WTC11 (cell line): ENCODE data around the gene C10orf95. TPM values are rescaled to one million over a fixed set of nuclear protein-coding genes. Genes with fewer than 3 reads are reported as not detected.

Source experiments
- CBFB ChIP-seq: sonication (generic); formaldehyde crosslinking; IDR thresholded peaks from 2 replicates; pipeline ENCODE4 v1.8.1; 2022; ENCODE audit warnings: mild to moderate bottlenecking, low read depth, missing genetic modification reagents
- CREB1 ChIP-seq: sonication (generic); formaldehyde crosslinking; IDR thresholded peaks from 2 replicates; pipeline ENCODE4 v1.8.0; 2023; ENCODE audit warnings: mild to moderate bottlenecking, missing genetic modification reagents
- ETV6 ChIP-seq: sonication (generic); formaldehyde crosslinking; IDR thresholded peaks from 2 replicates; pipeline ENCODE4 v1.8.1; 2022; ENCODE audit warnings: mild to moderate bottlenecking, missing genetic modification reagents
- GABPB1 ChIP-seq: sonication (generic); formaldehyde crosslinking; IDR thresholded peaks from 2 replicates; pipeline ENCODE4 v1.8.1; 2023; ENCODE audit warnings: mild to moderate bottlenecking, missing genetic modification reagents
- JAZF1 ChIP-seq: fragments of 250-450 bp; sonication (Bioruptor Pico); IDR thresholded peaks from 2 replicates; pipeline ENCODE4 v1.9.0; 2021; ENCODE audit warnings: moderate library complexity, mild to moderate bottlenecking, inconsistent platforms
- NFE2L1 ChIP-seq: sonication (generic); formaldehyde crosslinking; IDR thresholded peaks from 2 replicates; pipeline ENCODE4 v1.8.1; 2023; ENCODE audit warnings: missing genetic modification reagents
- NFYB ChIP-seq: sonication (generic); formaldehyde crosslinking; conservative IDR thresholded peaks from 2 replicates; pipeline ENCODE4 v1.8.0; 2022; ENCODE audit warnings: low read depth, missing genetic modification reagents
- NR1H2 ChIP-seq: sonication (generic); formaldehyde crosslinking; IDR thresholded peaks from 2 replicates; pipeline ENCODE4 v1.9.0; 2021; ENCODE audit warnings: mild to moderate bottlenecking, moderate library complexity, missing genetic modification reagents
- NR2C2 ChIP-seq: sonication (generic); formaldehyde crosslinking; IDR thresholded peaks from 2 replicates; pipeline ENCODE4 v1.8.0; 2022; ENCODE audit warnings: mild to moderate bottlenecking, missing genetic modification reagents
- PRRX2 ChIP-seq: fragments of 250-450 bp; sonication (Bioruptor Pico); IDR thresholded peaks from 2 replicates; pipeline ENCODE4 v1.8.0; 2021; ENCODE audit warnings: mild to moderate bottlenecking
- RORB ChIP-seq: fragments of 250-450 bp; sonication (Bioruptor Pico); IDR thresholded peaks from 2 replicates; pipeline ENCODE4 v1.9.0; 2021; ENCODE audit warnings: mild to moderate bottlenecking
- SOX15 ChIP-seq: fragments of 250-450 bp; sonication (Bioruptor Pico); IDR thresholded peaks from 2 replicates; pipeline ENCODE4 v1.9.0; 2021; ENCODE audit warnings: mild to moderate bottlenecking
- SP1 ChIP-seq: sonication (generic); formaldehyde crosslinking; conservative IDR thresholded peaks from 2 replicates; pipeline ENCODE4 v1.8.1; 2022; ENCODE audit warnings: missing genetic modification reagents
- TCF7 ChIP-seq: sonication (generic); formaldehyde crosslinking; IDR thresholded peaks from 2 replicates; pipeline ENCODE4 v1.8.0; 2022; ENCODE audit warnings: mild to moderate bottlenecking, low read depth, missing genetic modification reagents, moderate library complexity
- ZBTB21 ChIP-seq: sonication (generic); formaldehyde crosslinking; IDR thresholded peaks from 2 replicates; pipeline ENCODE4 v1.8.1; 2023; ENCODE audit warnings: mild to moderate bottlenecking, missing genetic modification reagents, borderline replicate concordance
- ZNF121 ChIP-seq: sonication (generic); formaldehyde crosslinking; IDR thresholded peaks from 2 replicates; pipeline ENCODE4 v1.8.0; 2023; ENCODE audit warnings: missing genetic modification reagents
- ZNF232 ChIP-seq: sonication (generic); formaldehyde crosslinking; IDR thresholded peaks from 2 replicates; pipeline ENCODE4 v1.8.0; 2022; ENCODE audit warnings: mild to moderate bottlenecking, missing genetic modification reagents
- ZNF317 ChIP-seq: sonication (generic); formaldehyde crosslinking; IDR thresholded peaks from 2 replicates; pipeline ENCODE4 v1.8.1; 2023; ENCODE audit warnings: low read depth, mild to moderate bottlenecking, moderate library complexity, missing genetic modification reagents, borderline replicate concordance
- ZNF396 ChIP-seq: fragments of 250-450 bp; sonication (Bioruptor Pico); IDR thresholded peaks from 2 replicates; pipeline ENCODE4 v1.8.0; 2021; ENCODE audit warnings: mild to moderate bottlenecking, moderate library complexity, borderline replicate concordance
- ZNF423 ChIP-seq: fragments of 250-450 bp; sonication (Bioruptor Pico); IDR thresholded peaks from 2 replicates; pipeline ENCODE4 v2.1.2; 2022; ENCODE audit warnings: mild to moderate bottlenecking, moderate library complexity
- ZNF671 ChIP-seq: fragments of 250-450 bp; sonication (Bioruptor Pico); IDR thresholded peaks from 2 replicates; pipeline ENCODE4 v1.8.0; 2021; ENCODE audit warnings: mild to moderate bottlenecking
- total RNA-seq: library from RNA; stranded (reverse); gene quantifications from 3 replicates; pipeline ENCODE4 v1.2.3, GENCODE V29; 2021
- TF ChIP-seq, protein P1 (sequence below): sonication (generic); formaldehyde crosslinking; IDR thresholded peaks from 2 replicates; pipeline ENCODE4 v1.8.0; 2023; ENCODE audit warnings: mild to moderate bottlenecking, missing genetic modification reagents
- TF ChIP-seq, protein P2 (sequence below): sonication (generic); formaldehyde crosslinking; conservative IDR thresholded peaks from 2 replicates; pipeline ENCODE4 v1.8.1; 2022; ENCODE audit warnings: mild to moderate bottlenecking, missing genetic modification reagents
- TF ChIP-seq, protein P3 (sequence below): sonication (generic); formaldehyde crosslinking; IDR thresholded peaks from 2 replicates; pipeline ENCODE4 v1.8.1; 2023; ENCODE audit warnings: mild to moderate bottlenecking, missing genetic modification reagents, moderate library complexity
- TF ChIP-seq, protein P4 (sequence below): sonication (generic); formaldehyde crosslinking; IDR thresholded peaks from 2 replicates; pipeline ENCODE4 v1.8.1; 2022; ENCODE audit warnings: low read depth, mild to moderate bottlenecking, moderate library complexity, missing genetic modification reagents, borderline replicate concordance
- TF ChIP-seq, protein P5 (sequence below): sonication (generic); formaldehyde crosslinking; IDR thresholded peaks from 2 replicates; pipeline ENCODE4 v1.8.0; 2022; ENCODE audit warnings: mild to moderate bottlenecking, missing genetic modification reagents
- TF ChIP-seq, protein P6 (sequence below): fragments of 250-450 bp; sonication (Bioruptor Pico); IDR thresholded peaks from 2 replicates; pipeline ENCODE4 v2.1.2; 2022; ENCODE audit warnings: mild to moderate bottlenecking, moderate library complexity
- TF ChIP-seq, protein P7 (sequence below): fragments of 250-450 bp; sonication (Bioruptor Pico); IDR thresholded peaks from 2 replicates; pipeline ENCODE4 v1.9.0; 2021; ENCODE audit warnings: mild to moderate bottlenecking
- TF ChIP-seq, protein P8 (sequence below): sonication (generic); formaldehyde crosslinking; IDR thresholded peaks from 2 replicates; pipeline ENCODE4 v1.8.0; 2022; ENCODE audit warnings: mild to moderate bottlenecking, missing genetic modification reagents
- TF ChIP-seq, protein P9 (sequence below): sonication (generic); formaldehyde crosslinking; IDR thresholded peaks from 2 replicates; pipeline ENCODE4 v1.8.0; 2022; ENCODE audit warnings: mild to moderate bottlenecking, missing genetic modification reagents

Gene C10orf95
- total RNA-seq, 1 experiment from 2014 or later = 0.96 TPM

DNA sequence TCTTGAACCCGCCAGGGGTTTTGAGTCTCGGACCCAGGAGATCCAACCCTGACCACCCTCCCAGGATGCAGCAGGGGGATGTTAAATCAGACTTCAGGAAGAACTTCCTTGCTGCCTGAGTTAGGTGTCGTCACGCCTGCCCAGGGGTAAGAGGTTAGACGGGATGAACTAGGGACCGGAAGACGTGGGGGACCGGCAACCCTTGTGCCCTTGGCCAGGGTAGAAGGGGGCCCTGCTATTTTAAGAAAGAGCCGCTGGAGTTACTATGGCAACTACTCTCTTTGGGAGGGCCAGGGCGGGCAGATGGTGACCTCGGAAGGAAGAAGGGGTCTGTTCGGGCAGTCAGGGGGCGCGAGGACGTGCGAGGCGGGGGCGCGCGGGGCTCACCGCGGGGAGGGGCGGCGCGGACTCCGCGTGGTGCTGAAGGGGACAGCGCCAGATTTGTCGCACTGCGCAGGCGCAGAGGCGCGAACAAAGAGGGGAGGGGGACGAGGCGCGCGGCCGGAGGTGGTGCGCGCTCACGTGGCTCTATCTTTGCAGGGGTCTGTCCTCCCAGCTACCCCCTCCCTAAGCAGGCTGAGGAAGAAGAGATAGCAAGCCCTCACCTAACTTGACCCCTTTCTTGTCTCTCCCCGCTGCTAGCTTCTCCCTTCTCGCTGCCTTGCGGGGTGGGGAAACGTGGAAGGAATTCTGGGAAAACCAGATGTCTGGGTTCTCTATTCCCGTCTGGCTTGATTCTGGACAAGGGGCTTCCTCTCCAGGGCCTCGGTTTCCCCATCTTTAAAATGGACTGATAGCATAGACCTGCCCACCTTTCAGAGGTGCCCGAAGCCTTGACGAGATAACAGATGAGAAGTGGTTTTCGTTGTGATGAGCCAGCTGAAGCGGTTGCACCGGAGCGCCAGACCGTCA is 31.8 kb downstream of the C10orf95 start (continued):
- TF ChIP-seq, protein P1, sequence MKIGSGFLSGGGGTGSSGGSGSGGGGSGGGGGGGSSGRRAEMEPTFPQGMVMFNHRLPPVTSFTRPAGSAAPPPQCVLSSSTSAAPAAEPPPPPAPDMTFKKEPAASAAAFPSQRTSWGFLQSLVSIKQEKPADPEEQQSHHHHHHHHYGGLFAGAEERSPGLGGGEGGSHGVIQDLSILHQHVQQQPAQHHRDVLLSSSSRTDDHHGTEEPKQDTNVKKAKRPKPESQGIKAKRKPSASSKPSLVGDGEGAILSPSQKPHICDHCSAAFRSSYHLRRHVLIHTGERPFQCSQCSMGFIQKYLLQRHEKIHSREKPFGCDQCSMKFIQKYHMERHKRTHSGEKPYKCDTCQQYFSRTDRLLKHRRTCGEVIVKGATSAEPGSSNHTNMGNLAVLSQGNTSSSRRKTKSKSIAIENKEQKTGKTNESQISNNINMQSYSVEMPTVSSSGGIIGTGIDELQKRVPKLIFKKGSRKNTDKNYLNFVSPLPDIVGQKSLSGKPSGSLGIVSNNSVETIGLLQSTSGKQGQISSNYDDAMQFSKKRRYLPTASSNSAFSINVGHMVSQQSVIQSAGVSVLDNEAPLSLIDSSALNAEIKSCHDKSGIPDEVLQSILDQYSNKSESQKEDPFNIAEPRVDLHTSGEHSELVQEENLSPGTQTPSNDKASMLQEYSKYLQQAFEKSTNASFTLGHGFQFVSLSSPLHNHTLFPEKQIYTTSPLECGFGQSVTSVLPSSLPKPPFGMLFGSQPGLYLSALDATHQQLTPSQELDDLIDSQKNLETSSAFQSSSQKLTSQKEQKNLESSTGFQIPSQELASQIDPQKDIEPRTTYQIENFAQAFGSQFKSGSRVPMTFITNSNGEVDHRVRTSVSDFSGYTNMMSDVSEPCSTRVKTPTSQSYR (CRISPR knock-in tag) = 0 out of 2 replicates have a peak, but pooled peaks have one; percentile 33
- TF ChIP-seq NR2C2 (CRISPR knock-in tag) (peak; percentile 34; the same call in 1 of the 2 replicates), ZNF423 (CRISPR knock-in tag) (no peak; the same call in 1 of the 2 replicates), JAZF1 (no peak), ETV6 (CRISPR knock-in tag) (no peak), TCF7 (no peak), NFE2L1 (no peak; the same call in 1 of the 2 replicates), NR1H2 (CRISPR knock-in tag) (no peak), ZNF121 (CRISPR knock-in tag) (no peak), CREB1 (CRISPR knock-in tag) (no peak), PRRX2 (CRISPR knock-in tag) (no peak), RORB (CRISPR knock-in tag) (no peak), ZNF317 (CRISPR knock-in tag) (no peak), CBFB (CRISPR knock-in tag) (0 out of 2 replicates have a peak, but pooled peaks have one; percentile 35), GABPB1 (CRISPR knock-in tag) (no peak), ZNF396 (CRISPR knock-in tag) (no peak), SP1 (CRISPR knock-in tag) (peak; percentile 73; the same call in 1 of the 2 replicates), ZNF671 (CRISPR knock-in tag) (no peak), SOX15 (CRISPR knock-in tag) (no peak), ZNF232 (no peak; the same call in 1 of the 2 replicates), NFYB (no peak), ZBTB21 (CRISPR knock-in tag) (no peak; the same call in 1 of the 2 replicates)
- TF ChIP-seq, protein P2, sequence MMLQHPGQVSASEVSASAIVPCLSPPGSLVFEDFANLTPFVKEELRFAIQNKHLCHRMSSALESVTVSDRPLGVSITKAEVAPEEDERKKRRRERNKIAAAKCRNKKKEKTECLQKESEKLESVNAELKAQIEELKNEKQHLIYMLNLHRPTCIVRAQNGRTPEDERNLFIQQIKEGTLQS = no peak
- TF ChIP-seq, protein P3, sequence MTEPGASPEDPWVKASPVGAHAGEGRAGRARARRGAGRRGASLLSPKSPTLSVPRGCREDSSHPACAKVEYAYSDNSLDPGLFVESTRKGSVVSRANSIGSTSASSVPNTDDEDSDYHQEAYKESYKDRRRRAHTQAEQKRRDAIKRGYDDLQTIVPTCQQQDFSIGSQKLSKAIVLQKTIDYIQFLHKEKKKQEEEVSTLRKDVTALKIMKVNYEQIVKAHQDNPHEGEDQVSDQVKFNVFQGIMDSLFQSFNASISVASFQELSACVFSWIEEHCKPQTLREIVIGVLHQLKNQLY = 0 out of 2 replicates have a peak, but pooled peaks have one; percentile 20
- TF ChIP-seq, protein P4, sequence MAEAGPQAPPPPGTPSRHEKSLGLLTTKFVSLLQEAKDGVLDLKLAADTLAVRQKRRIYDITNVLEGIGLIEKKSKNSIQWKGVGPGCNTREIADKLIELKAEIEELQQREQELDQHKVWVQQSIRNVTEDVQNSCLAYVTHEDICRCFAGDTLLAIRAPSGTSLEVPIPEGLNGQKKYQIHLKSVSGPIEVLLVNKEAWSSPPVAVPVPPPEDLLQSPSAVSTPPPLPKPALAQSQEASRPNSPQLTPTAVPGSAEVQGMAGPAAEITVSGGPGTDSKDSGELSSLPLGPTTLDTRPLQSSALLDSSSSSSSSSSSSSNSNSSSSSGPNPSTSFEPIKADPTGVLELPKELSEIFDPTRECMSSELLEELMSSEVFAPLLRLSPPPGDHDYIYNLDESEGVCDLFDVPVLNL (CRISPR knock-in tag) = no peak
- TF ChIP-seq, protein P5, sequence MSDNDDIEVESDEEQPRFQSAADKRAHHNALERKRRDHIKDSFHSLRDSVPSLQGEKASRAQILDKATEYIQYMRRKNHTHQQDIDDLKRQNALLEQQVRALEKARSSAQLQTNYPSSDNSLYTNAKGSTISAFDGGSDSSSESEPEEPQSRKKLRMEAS (CRISPR knock-in tag) = peak; percentile 73; the same call in 1 of the 2 replicates
- TF ChIP-seq, protein P6, sequence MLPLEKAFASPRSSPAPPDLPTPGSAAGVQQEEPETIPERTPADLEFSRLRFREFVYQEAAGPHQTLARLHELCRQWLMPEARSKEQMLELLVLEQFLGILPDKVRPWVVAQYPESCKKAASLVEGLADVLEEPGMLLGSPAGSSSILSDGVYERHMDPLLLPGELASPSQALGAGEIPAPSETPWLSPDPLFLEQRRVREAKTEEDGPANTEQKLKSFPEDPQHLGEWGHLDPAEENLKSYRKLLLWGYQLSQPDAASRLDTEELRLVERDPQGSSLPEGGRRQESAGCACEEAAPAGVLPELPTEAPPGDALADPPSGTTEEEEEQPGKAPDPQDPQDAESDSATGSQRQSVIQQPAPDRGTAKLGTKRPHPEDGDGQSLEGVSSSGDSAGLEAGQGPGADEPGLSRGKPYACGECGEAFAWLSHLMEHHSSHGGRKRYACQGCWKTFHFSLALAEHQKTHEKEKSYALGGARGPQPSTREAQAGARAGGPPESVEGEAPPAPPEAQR (CRISPR knock-in tag) = no peak
- TF ChIP-seq, protein P7, sequence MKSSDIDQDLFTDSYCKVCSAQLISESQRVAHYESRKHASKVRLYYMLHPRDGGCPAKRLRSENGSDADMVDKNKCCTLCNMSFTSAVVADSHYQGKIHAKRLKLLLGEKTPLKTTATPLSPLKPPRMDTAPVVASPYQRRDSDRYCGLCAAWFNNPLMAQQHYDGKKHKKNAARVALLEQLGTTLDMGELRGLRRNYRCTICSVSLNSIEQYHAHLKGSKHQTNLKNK (CRISPR knock-in tag) = no peak
- TF ChIP-seq, protein P8, sequence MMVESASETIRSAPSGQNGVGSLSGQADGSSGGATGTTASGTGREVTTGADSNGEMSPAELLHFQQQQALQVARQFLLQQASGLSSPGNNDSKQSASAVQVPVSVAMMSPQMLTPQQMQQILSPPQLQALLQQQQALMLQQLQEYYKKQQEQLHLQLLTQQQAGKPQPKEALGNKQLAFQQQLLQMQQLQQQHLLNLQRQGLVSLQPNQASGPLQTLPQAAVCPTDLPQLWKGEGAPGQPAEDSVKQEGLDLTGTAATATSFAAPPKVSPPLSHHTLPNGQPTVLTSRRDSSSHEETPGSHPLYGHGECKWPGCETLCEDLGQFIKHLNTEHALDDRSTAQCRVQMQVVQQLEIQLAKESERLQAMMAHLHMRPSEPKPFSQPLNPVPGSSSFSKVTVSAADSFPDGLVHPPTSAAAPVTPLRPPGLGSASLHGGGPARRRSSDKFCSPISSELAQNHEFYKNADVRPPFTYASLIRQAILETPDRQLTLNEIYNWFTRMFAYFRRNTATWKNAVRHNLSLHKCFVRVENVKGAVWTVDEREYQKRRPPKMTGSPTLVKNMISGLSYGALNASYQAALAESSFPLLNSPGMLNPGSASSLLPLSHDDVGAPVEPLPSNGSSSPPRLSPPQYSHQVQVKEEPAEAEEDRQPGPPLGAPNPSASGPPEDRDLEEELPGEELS (CRISPR knock-in tag) = peak; percentile 87
- TF ChIP-seq, protein P9, sequence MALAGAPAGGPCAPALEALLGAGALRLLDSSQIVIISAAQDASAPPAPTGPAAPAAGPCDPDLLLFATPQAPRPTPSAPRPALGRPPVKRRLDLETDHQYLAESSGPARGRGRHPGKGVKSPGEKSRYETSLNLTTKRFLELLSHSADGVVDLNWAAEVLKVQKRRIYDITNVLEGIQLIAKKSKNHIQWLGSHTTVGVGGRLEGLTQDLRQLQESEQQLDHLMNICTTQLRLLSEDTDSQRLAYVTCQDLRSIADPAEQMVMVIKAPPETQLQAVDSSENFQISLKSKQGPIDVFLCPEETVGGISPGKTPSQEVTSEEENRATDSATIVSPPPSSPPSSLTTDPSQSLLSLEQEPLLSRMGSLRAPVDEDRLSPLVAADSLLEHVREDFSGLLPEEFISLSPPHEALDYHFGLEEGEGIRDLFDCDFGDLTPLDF (CRISPR knock-in tag) = 0 out of 2 replicates have a peak, but pooled peaks have one; percentile 46
